Measurements from ENCODE around the gene PCDHGC3.
A peak's percentile ranks its signal among the peaks of the same experiment; 100 is the strongest.

Gene PCDHGC3

GRCh38 chr5:141517312-141517711 lies 41.5 kb downstream of the PCDHGC3 start:
- no peak overlapping the region for H3K4me3 ChIP-seq (replicated peaks; ENCODE audit: insufficient read depth, low read length)
- no peaks in the 10 kb centered on the region for H3K27me3 ChIP-seq (ENCODE audit: insufficient read depth, poor library complexity, severe bottlenecking)
- H3K27ac ChIP-seq (replicated peaks): no peak overlapping the region
- TF ChIP-seq POLR2AphosphoS5 (IDR thresholded peaks at IDR 0.05; ENCODE audit: low read depth) (no peak), SPI1 (IDR thresholded peaks at IDR 0.05; ENCODE audit: borderline replicate concordance, low read depth) (peak; percentile 6; the same call in 1 of the 2 replicates)
- DNase-seq (ENCODE audit: low read depth in 1 of 2, low spot score in 1 of 2): no peak

DNA sequence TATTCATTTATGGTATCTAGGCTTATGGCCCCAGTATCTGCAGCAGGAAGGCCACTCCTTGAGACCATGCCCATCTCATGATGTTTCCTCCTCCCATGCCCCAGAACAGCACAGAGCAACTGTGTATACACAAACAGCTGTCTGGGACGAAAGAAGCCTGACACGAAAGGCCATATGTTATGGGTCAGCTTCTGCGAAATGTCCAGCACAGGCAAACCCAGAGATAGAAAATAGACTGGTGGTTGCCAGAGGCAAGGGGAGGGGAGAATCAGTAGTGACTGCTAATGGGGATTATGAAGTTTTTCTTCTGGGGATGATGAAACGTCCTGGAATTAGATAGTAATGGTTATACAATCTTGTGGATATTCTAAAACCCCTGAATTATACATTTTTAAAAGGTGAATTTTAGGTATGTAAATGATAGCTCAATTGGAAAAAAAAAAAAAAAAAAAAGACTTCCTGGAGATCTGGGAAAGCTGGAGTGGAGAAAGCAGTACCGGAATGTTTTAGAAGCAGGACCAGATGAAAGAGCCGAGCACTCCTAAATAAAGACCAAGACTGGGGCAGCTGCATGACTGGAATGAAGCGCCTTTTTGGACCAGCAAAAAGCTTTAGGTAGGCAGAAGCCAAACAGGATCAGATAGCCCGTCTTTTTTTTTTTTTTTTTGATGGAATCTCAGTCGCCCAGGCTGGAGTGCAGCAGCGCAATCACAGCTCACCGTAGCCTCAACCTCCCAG lies 42.3 kb downstream of the PCDHGC3 start:
- H3K27ac ChIP-seq (replicated peaks): no peak overlapping the region
- TF ChIP-seq, protein P1, sequence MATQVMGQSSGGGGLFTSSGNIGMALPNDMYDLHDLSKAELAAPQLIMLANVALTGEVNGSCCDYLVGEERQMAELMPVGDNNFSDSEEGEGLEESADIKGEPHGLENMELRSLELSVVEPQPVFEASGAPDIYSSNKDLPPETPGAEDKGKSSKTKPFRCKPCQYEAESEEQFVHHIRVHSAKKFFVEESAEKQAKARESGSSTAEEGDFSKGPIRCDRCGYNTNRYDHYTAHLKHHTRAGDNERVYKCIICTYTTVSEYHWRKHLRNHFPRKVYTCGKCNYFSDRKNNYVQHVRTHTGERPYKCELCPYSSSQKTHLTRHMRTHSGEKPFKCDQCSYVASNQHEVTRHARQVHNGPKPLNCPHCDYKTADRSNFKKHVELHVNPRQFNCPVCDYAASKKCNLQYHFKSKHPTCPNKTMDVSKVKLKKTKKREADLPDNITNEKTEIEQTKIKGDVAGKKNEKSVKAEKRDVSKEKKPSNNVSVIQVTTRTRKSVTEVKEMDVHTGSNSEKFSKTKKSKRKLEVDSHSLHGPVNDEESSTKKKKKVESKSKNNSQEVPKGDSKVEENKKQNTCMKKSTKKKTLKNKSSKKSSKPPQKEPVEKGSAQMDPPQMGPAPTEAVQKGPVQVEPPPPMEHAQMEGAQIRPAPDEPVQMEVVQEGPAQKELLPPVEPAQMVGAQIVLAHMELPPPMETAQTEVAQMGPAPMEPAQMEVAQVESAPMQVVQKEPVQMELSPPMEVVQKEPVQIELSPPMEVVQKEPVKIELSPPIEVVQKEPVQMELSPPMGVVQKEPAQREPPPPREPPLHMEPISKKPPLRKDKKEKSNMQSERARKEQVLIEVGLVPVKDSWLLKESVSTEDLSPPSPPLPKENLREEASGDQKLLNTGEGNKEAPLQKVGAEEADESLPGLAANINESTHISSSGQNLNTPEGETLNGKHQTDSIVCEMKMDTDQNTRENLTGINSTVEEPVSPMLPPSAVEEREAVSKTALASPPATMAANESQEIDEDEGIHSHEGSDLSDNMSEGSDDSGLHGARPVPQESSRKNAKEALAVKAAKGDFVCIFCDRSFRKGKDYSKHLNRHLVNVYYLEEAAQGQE (IDR thresholded peaks at IDR 0.05; ENCODE audit: insufficient replicate concordance, low read depth): no peak
- no peak for TF ChIP-seq SPI1 (IDR thresholded peaks at IDR 0.05; ENCODE audit: borderline replicate concordance, low read depth)
- no peak for TF ChIP-seq POLR2AphosphoS5 (IDR thresholded peaks at IDR 0.05; ENCODE audit: low read depth)
- TF ChIP-seq, protein P2, sequence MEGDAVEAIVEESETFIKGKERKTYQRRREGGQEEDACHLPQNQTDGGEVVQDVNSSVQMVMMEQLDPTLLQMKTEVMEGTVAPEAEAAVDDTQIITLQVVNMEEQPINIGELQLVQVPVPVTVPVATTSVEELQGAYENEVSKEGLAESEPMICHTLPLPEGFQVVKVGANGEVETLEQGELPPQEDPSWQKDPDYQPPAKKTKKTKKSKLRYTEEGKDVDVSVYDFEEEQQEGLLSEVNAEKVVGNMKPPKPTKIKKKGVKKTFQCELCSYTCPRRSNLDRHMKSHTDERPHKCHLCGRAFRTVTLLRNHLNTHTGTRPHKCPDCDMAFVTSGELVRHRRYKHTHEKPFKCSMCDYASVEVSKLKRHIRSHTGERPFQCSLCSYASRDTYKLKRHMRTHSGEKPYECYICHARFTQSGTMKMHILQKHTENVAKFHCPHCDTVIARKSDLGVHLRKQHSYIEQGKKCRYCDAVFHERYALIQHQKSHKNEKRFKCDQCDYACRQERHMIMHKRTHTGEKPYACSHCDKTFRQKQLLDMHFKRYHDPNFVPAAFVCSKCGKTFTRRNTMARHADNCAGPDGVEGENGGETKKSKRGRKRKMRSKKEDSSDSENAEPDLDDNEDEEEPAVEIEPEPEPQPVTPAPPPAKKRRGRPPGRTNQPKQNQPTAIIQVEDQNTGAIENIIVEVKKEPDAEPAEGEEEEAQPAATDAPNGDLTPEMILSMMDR (IDR thresholded peaks at IDR 0.05; ENCODE audit: insufficient read depth, low read length): no peak
- no peak for TF ChIP-seq GABPA (IDR thresholded peaks at IDR 0.05; ENCODE audit: low read depth)
- H3K27me3 ChIP-seq (ENCODE audit: insufficient read depth, poor library complexity, severe bottlenecking): no peaks in the 10 kb centered on the region
- no peak for DNase-seq (ENCODE audit: low read depth in 1 of 2, low spot score in 1 of 2)
- no peak overlapping the region for H3K4me3 ChIP-seq (replicated peaks; ENCODE audit: insufficient read depth, low read length)

- Histone ChIP-seq H3K27me3 (ENCODE audit: insufficient read depth, poor library complexity, severe bottlenecking) (no peaks in the 10 kb centered on the region), H3K27ac (replicated peaks) (no peak overlapping the region), H3K4me3 (replicated peaks; ENCODE audit: insufficient read depth, low read length) (no peak overlapping the region)
- TF ChIP-seq GABPA (IDR thresholded peaks at IDR 0.05; ENCODE audit: low read depth): no peak
- TF ChIP-seq, protein P2 (IDR thresholded peaks at IDR 0.05; ENCODE audit: insufficient read depth, low read length): no peak
- TF ChIP-seq, protein P1 (IDR thresholded peaks at IDR 0.05; ENCODE audit: insufficient replicate concordance, low read depth): no peak
- DNase-seq (ENCODE audit: low read depth in 1 of 2, low spot score in 1 of 2): no peak
Observed at GRCh38 chr5:141518618-141519015, 42.9 kb downstream of the PCDHGC3 start.

GRCh38 chr5:141519605-141520565 lies 44.1 kb downstream of the PCDHGC3 start:
- TF ChIP-seq POLR2AphosphoS5 (IDR thresholded peaks at IDR 0.05; ENCODE audit: low read depth) (no peak), SPI1 (IDR thresholded peaks at IDR 0.05; ENCODE audit: borderline replicate concordance, low read depth) (peak; percentile 92)
- Histone ChIP-seq H3K27ac (replicated peaks) (peak overlapping the region; percentile 27; the same call in 1 of the 2 replicates), H3K4me3 (replicated peaks; ENCODE audit: insufficient read depth, low read length) (no peak overlapping the region), H3K27me3 (ENCODE audit: insufficient read depth, poor library complexity, severe bottlenecking) (no peaks in the 10 kb centered on the region)
- DNase-seq (ENCODE audit: low read depth in 1 of 2, low spot score in 1 of 2): no peak

All from HL-60 (cell line).